Activated CD8-positive, alpha-beta memory T cell treated with anti-CD3 and anti-CD28 coated beads for 4 hours (primary cell): ENCODE results near the gene GALNT7.
"Not testable (repeated sequence)": the region's sequence is repeated elsewhere in the genome, so short reads cannot be mapped to it uniquely, and the experiment has no call there.

Experiments used
- DNase-seq, 2 donors: peaks; one replicate each; pipeline ENCODE4 v3.0.0-alpha.2; 2020; ENCODE audit warnings: low read depth in 2 of 2

Gene GALNT7

GRCh38 chr4:173194157-173194556 lies 25.5 kb downstream of the GALNT7 start:
- no peak for DNase-seq

GRCh38 chr4:173195109-173195508 lies 26.5 kb downstream of the GALNT7 start:
- DNase-seq, result no peak

GRCh38 chr4:173199553-173199952 lies 30.9 kb downstream of the GALNT7 start:
- no peak for DNase-seq

GRCh38 chr4:173200103-173200884 lies 31.7 kb downstream of the GALNT7 start:
- no peak for DNase-seq

- no peak for DNase-seq
Observed at GRCh38 chr4:173202395-173202794, 33.8 kb downstream of the GALNT7 start.

- no peak for DNase-seq
Observed at GRCh38 chr4:173205656-173206055, 37.0 kb downstream of the GALNT7 start.

GRCh38 chr4:173208420-173208819 lies 39.8 kb downstream of the GALNT7 start:
- no peak for DNase-seq

- no peak for DNase-seq
Observed at GRCh38 chr4:173211222-173211621, 42.6 kb downstream of the GALNT7 start.

- no peak for DNase-seq
Observed at GRCh38 chr4:173211838-173212237, 43.2 kb downstream of the GALNT7 start.

- no peak for DNase-seq
Observed at GRCh38 chr4:173212379-173212778, 43.8 kb downstream of the GALNT7 start.

GRCh38 chr4:173213296-173213695 lies 44.7 kb downstream of the GALNT7 start:
- no peak for DNase-seq

- DNase-seq, result no peak
Observed at GRCh38 chr4:173214231-173214630, 45.6 kb downstream of the GALNT7 start.

- DNase-seq, result no peak
Observed at GRCh38 chr4:173214661-173215060, 46.0 kb downstream of the GALNT7 start.

- no peak for DNase-seq
Observed at GRCh38 chr4:173217075-173217474, 48.5 kb downstream of the GALNT7 start.

- DNase-seq, result no peak
Observed at GRCh38 chr4:173217727-173218126, 49.1 kb downstream of the GALNT7 start.

- no peak for DNase-seq
Observed at GRCh38 chr4:173218411-173219125, 50.0 kb downstream of the GALNT7 start.

GRCh38 chr4:173219126-173219437 lies 50.5 kb downstream of the GALNT7 start:
- not testable (repeated sequence) for DNase-seq

GRCh38 chr4:173223743-173224142 lies 55.1 kb downstream of the GALNT7 start:
- no peak for DNase-seq

- DNase-seq, result no peak
Observed at GRCh38 chr4:173226401-173226888, 57.8 kb downstream of the GALNT7 start.

GRCh38 chr4:173227756-173228155 lies 59.1 kb downstream of the GALNT7 start:
- DNase-seq, result no peak

- DNase-seq, result no peak
Observed at GRCh38 chr4:173230062-173230461, 61.5 kb downstream of the GALNT7 start.

- DNase-seq, result no peak
Observed at GRCh38 chr4:173231916-173232315, 63.3 kb downstream of the GALNT7 start.

GRCh38 chr4:173233857-173234256 lies 65.2 kb downstream of the GALNT7 start:
- DNase-seq, result no peak
